Neutrophil (primary cell): ENCODE data around the gene BCL7C.

Experiments
- H3K27ac ChIP-seq: fragments of 200-600 bp; sonication (generic); 2 replicates; pipeline ENCODE4 v1.5.1; 2016; ENCODE audit warnings: mild to moderate bottlenecking, moderate library complexity
- H3K27me3 ChIP-seq: fragments of 200-600 bp; sonication (generic); 2 replicates; pipeline ENCODE4 v1.6.0; 2016; ENCODE audit warnings: mild to moderate bottlenecking
- H3K36me3 ChIP-seq: fragments of 200-600 bp; sonication (generic); 2 replicates; pipeline ENCODE4 v1.5.1; 2017
- H3K4me1 ChIP-seq, 2 experiments: fragments of 200-600 bp in 1 of 2; sonication (generic) in 1 of 2; 1 replicate in 1 of 2; 2 replicates in 1 of 2; pipeline versions ENCODE4 v1.5.1 to v1.6.1; 2013 to 2016; ENCODE audit warnings: low read depth in 1 of 2, low read length in 1 of 2, mild to moderate bottlenecking in 1 of 2, moderate library complexity in 1 of 2; ENCODE audit not compliant: control insufficient read depth in 1 of 2, insufficient read depth in 1 of 2
- H3K4me3 ChIP-seq, 2 experiments: fragments of 200-600 bp in 1 of 2; sonication (generic) in 1 of 2; 1 replicate in 1 of 2; 2 replicates in 1 of 2; pipeline ENCODE4 v1.5.1; 2013 to 2016; ENCODE audit warnings: low read depth in 1 of 2, low read length in 1 of 2, mild to moderate bottlenecking in 1 of 2, moderate library complexity in 1 of 2
- H3K9me3 ChIP-seq: fragments of 200-600 bp; sonication (generic); 2 replicates; pipeline ENCODE4 v1.5.1; 2016
- TF ChIP-seq, protein P1 (sequence below): fragments of 200-600 bp; sonication (generic); IDR thresholded peaks from 2 replicates; pipeline ENCODE4 v1.5.1; 2016; ENCODE audit warnings: antibody characterized with exemption

The BCL7C gene

DNA sequence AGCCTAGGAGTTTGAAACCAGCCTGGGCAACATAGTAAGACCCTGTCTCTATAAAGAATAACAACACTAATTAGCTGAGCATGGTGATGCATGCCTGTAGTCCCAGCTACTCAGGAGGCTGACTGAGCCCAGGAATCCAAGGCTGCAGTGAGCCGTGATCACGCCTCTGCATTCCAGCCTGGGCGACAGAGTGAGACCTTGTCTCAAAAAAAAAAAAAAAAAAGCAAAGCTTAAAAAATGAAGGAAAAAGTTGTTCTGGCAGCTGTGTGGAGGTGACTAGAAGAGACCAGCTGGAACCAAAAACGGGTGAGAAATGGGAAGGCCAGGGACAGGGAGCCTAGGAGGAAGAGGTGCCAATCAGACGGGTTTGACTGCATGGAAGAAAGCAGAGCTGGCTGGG lies 4.2 kb downstream of the BCL7C start:
- no peaks in the 10 kb centered on the region for H3K27me3 ChIP-seq
- peaks cover 27% of the 10 kb centered on the region for H3K36me3 ChIP-seq
- no peaks in the 10 kb centered on the region for H3K9me3 ChIP-seq
- peaks cover 12 to 14% of the 10 kb centered on the region in 2 experiments for H3K4me1 ChIP-seq
- TF ChIP-seq, protein P1, sequence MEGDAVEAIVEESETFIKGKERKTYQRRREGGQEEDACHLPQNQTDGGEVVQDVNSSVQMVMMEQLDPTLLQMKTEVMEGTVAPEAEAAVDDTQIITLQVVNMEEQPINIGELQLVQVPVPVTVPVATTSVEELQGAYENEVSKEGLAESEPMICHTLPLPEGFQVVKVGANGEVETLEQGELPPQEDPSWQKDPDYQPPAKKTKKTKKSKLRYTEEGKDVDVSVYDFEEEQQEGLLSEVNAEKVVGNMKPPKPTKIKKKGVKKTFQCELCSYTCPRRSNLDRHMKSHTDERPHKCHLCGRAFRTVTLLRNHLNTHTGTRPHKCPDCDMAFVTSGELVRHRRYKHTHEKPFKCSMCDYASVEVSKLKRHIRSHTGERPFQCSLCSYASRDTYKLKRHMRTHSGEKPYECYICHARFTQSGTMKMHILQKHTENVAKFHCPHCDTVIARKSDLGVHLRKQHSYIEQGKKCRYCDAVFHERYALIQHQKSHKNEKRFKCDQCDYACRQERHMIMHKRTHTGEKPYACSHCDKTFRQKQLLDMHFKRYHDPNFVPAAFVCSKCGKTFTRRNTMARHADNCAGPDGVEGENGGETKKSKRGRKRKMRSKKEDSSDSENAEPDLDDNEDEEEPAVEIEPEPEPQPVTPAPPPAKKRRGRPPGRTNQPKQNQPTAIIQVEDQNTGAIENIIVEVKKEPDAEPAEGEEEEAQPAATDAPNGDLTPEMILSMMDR = no peak
- H3K27ac ChIP-seq = no peak overlapping the region
- no peak overlapping the region for H3K4me3 ChIP-seq

DNA sequence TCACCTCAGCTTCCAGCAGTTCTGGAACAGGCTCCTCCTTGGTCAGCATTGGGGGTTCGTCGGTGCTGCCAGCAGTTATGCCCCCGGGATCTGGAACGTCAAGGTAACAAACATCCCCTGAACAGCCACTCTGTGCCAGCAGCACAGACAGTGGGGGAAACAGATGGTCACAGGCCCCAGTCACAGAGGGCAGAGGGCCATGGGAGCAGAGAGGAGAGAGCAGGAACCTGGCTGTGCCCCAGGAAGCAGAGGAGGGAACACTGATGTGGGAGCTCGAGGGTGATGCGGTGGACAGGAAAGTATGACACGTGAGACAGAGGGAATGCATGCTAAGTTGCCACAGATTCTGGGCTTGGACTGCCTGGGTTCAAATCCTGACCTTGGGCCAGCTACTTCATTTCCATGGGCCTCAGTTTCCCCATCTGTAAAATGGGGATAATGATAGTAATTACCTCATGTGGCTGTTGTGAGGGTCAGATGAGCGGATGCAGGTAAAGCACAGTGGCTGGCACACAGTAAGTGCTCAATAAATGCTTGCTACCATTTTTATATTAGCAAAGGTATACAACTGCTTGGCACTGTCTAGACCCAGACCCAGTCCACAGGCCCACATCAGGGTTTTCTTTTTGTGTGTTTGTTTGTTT lies 4.9 kb downstream of the BCL7C start:
- no peaks in the 10 kb centered on the region for H3K27me3 ChIP-seq
- H3K27ac ChIP-seq = no peak overlapping the region
- H3K36me3 ChIP-seq = peaks cover 28% of the 10 kb centered on the region
- H3K4me3 ChIP-seq = no peak overlapping the region
- H3K4me1 ChIP-seq = peaks cover 8 to 10% of the 10 kb centered on the region in 2 experiments
- TF ChIP-seq, protein P1 = no peak
- no peaks in the 10 kb centered on the region for H3K9me3 ChIP-seq

- TF ChIP-seq, protein P1 = no peak
- no peak overlapping the region for H3K4me3 ChIP-seq
- no peak overlapping the region for H3K27ac ChIP-seq
- no peaks in the 10 kb centered on the region for H3K9me3 ChIP-seq
- peaks cover 28% of the 10 kb centered on the region for H3K36me3 ChIP-seq
- H3K4me1 ChIP-seq = peaks cover under 1 to 2% of the 10 kb centered on the region in 2 experiments
- no peaks in the 10 kb centered on the region for H3K27me3 ChIP-seq
Measured at GRCh38 chr16:30887927-30888326, 6.0 kb downstream of the BCL7C start.

GRCh38 chr16:30886145-30886544 lies 7.7 kb downstream of the BCL7C start:
- Histone ChIP-seq H3K27ac (no peak overlapping the region), H3K9me3 (no peaks in the 10 kb centered on the region), H3K4me3 (no peak overlapping the region), H3K27me3 (no peaks in the 10 kb centered on the region), H3K4me1 (no peaks in the 10 kb centered on the region), H3K36me3 (peaks cover 24% of the 10 kb centered on the region)
- TF ChIP-seq, protein P1 = no peak

- no peak overlapping the region for H3K27ac ChIP-seq
- no peaks in the 10 kb centered on the region for H3K9me3 ChIP-seq
- H3K27me3 ChIP-seq = no peaks in the 10 kb centered on the region
- no peak overlapping the region for H3K4me3 ChIP-seq
- H3K36me3 ChIP-seq = peaks cover 24% of the 10 kb centered on the region
- no peaks in the 10 kb centered on the region for H3K4me1 ChIP-seq
- TF ChIP-seq, protein P1 = no peak
Measured at GRCh38 chr16:30885196-30885595, 8.7 kb downstream of the BCL7C start.
